ENCODE results near the gene TPBGL. TPM values are rescaled to one million over a fixed set of nuclear protein-coding genes. Genes with fewer than 3 reads are reported as not detected.

TPBGL gene
- total and polyA plus RNA-seq, 2 experiments from 2014 or later: 0.08 to 0.21 TPM

- Histone ChIP-seq H3K4me3 (no peak overlapping the region), H3K27ac (ENCODE audit: low read depth) (no peak overlapping the region), H2AFZ (no peak overlapping the region), H3K36me3 (ENCODE audit: insufficient read depth) (no peaks in the 10 kb centered on the region), H3K27me3 (ENCODE audit: insufficient read depth) (no peaks in the 10 kb centered on the region), H3K79me2 (replicated peaks; ENCODE audit: insufficient read depth) (no peaks in the 10 kb centered on the region), H4K20me1 (replicated peaks; ENCODE audit: insufficient read depth) (no peaks in the 10 kb centered on the region), H3K4me1 (ENCODE audit: insufficient read depth) (peaks cover 5% of the 10 kb centered on the region; the same call in 1 of the 2 replicates), H3F3A (replicated peaks; ENCODE audit: low read depth) (no peaks in the 10 kb centered on the region), H3K4me2 (no peak overlapping the region), H3K9me2 (ENCODE audit: insufficient read depth) (no peaks in the 10 kb centered on the region)
- H3K9me3 Mint-ChIP-seq: no peaks in the 10 kb centered on the region
- H3K27me3 Mint-ChIP-seq (ENCODE audit: insufficient read depth, low read depth, poor library complexity): peaks cover 13% of the 10 kb centered on the region
- ATAC-seq: no peak
- no peak overlapping the region for H3K27ac Mint-ChIP-seq
- peaks cover 30% of the 10 kb centered on the region for H3K4me1 Mint-ChIP-seq
- H3K36me3 Mint-ChIP-seq (ENCODE audit: low read depth): peaks cover 84% of the 10 kb centered on the region
- no peak overlapping the region; the same call in 2 of the 3 replicates for H3K4me3 Mint-ChIP-seq
- TF ChIP-seq CREB1 (CRISPR knock-in tag; IDR thresholded peaks at IDR 0.05; ENCODE audit: low read depth): no peak
- no peak for DNase-seq (ENCODE audit: low spot score)
Observed at GRCh38 chr11:75277991-75278790, 37.6 kb downstream of the TPBGL start.

- Mint-ChIP-seq H3K36me3 (ENCODE audit: low read depth) (peaks cover 82% of the 10 kb centered on the region), H3K27ac (no peak overlapping the region), H3K4me3 (no peak overlapping the region), H3K9me3 (no peaks in the 10 kb centered on the region), H3K4me1 (peaks cover 36% of the 10 kb centered on the region), H3K27me3 (ENCODE audit: insufficient read depth, low read depth, poor library complexity) (peaks cover 15% of the 10 kb centered on the region)
- H3K36me3 ChIP-seq (ENCODE audit: insufficient read depth): no peaks in the 10 kb centered on the region
- no peaks in the 10 kb centered on the region for H4K20me1 ChIP-seq (replicated peaks; ENCODE audit: insufficient read depth)
- H3K27ac ChIP-seq (ENCODE audit: low read depth): no peak overlapping the region
- H3K4me1 ChIP-seq (ENCODE audit: insufficient read depth): peaks cover 5% of the 10 kb centered on the region; the same call in 1 of the 2 replicates
- H3K79me2 ChIP-seq (replicated peaks; ENCODE audit: insufficient read depth): no peaks in the 10 kb centered on the region
- ATAC-seq (no peak), DNase-seq (ENCODE audit: low spot score) (peak; percentile 40)
- H3K9me2 ChIP-seq (ENCODE audit: insufficient read depth): no peaks in the 10 kb centered on the region
- H3K27me3 ChIP-seq (ENCODE audit: insufficient read depth): no peaks in the 10 kb centered on the region
- H3F3A ChIP-seq (replicated peaks; ENCODE audit: low read depth): no peaks in the 10 kb centered on the region
- H2AFZ ChIP-seq: no peak overlapping the region
- no peak overlapping the region for H3K4me2 ChIP-seq
- no peak overlapping the region for H3K4me3 ChIP-seq
- TF ChIP-seq POLR2AphosphoS5 (IDR thresholded peaks at IDR 0.05; ENCODE audit: low read depth): no peak
- no peak for TF ChIP-seq ZNF331 (CRISPR knock-in tag; IDR thresholded peaks at IDR 0.05; ENCODE audit: low read depth)
- no peak for TF ChIP-seq CREB1 (CRISPR knock-in tag; IDR thresholded peaks at IDR 0.05; ENCODE audit: low read depth)
- no peak for TF ChIP-seq STAT1 (IDR thresholded peaks at IDR 0.05; ENCODE audit: unreplicated experiment)
- TF ChIP-seq JUNB (IDR thresholded peaks at IDR 0.05; ENCODE audit: unreplicated experiment): no peak
- no peak for TF ChIP-seq NANOG (IDR thresholded peaks at IDR 0.05; ENCODE audit: borderline replicate concordance)
- no peak for TF ChIP-seq EZH2phosphoT487 (IDR thresholded peaks at IDR 0.05; ENCODE audit: unreplicated experiment)
- TF ChIP-seq ZNF114 (CRISPR knock-in tag; IDR thresholded peaks at IDR 0.05): no peak
- no peak for TF ChIP-seq EZH2 (IDR thresholded peaks at IDR 0.05; ENCODE audit: low read depth, unreplicated experiment)
- TF ChIP-seq REST (IDR thresholded peaks at IDR 0.05; ENCODE audit: unreplicated experiment): no peak
- TF ChIP-seq CTCF (conservative IDR thresholded peaks at IDR 0.05; ENCODE audit: low read depth in 2 of 2): no peak
- TF ChIP-seq ETS1 (IDR thresholded peaks at IDR 0.05): no peak
Observed at GRCh38 chr11:75279273-75279672, 38.7 kb downstream of the TPBGL start.
